NCI-H2107 treated with DMSO at 0.1 percent for 48 hours (cell line): ENCODE data around the gene TBC1D16.
A peak's percentile ranks its signal among the peaks of the same experiment; 100 is the strongest.
"Not testable (repeated sequence)": the region's sequence is repeated elsewhere in the genome, so short reads cannot be mapped to it uniquely, and the experiment has no call there.

Experiments used
- DNase-seq: peaks from one replicate; lab custom pipeline; 2025; ENCODE audit not compliant: unreplicated experiment; lab: John Stamatoyannopoulos, UW

TBC1D16 gene

DNA sequence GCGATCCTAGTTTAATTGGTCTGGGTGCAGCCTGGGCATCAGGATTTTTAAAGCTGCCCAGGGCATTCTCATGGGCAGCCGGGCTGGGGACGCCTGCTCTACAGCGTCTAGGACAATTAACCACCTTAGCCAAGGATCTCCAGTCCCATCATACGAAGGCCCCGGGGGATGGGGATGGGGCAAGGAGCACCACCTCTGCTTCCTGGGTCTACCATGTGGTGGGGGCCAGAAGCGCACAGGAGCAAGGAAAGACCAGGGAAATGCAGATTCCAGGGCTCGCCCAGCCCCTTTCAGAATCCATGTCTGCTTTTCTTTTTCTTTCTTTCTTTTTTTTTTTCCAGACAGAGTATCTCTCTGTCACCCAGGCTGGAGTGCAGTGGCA, 29.3 kb downstream of the TBC1D16 start:
- DNase-seq = no peak

DNA sequence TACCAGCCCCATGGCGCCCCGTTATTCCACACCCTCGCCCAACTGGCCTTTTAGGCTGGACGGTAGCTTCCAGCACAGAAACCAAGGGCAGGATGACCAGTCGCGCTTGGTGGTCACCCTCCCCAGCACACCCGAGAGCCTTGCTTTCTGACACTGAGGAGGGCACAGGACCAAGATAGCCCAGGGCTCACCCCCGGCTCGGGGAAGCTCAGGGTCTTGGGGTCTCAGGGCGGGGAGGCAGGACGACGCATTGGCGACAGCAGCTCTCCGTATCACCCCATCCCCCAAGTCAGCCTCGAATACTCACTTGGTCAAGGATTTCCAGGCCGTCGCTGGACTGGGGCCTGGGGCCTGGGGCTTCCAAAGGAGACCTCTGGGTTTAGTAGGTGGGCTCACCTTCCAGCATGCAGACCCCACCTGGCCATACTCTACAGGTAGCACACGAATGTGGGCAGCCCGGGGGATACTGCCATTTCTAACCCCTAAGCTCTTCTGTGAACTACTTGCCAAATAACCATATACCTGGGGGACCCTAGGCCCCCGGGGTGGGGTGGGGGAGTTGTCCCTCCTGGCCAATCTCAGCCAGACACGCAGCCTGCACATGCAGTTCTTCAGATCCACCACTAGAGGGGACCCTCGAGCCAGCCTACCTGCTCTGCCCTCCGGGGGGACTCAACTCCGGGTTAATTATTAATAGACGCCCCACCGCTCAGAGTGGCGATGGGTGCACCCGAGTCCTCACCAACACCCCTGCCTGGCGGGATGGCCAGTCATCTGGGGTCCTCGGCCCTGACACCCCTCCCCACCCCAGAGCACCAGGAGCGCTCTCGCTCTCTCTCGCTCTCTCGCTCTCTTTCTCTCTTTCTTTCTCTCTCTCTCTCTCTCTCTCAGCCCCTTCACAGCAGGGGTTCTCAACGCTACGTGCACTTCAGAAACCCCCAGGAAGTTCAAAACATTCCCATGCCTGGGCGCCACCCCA, 30.0 kb downstream of the TBC1D16 start:
- peak; percentile 37 for DNase-seq

DNA sequence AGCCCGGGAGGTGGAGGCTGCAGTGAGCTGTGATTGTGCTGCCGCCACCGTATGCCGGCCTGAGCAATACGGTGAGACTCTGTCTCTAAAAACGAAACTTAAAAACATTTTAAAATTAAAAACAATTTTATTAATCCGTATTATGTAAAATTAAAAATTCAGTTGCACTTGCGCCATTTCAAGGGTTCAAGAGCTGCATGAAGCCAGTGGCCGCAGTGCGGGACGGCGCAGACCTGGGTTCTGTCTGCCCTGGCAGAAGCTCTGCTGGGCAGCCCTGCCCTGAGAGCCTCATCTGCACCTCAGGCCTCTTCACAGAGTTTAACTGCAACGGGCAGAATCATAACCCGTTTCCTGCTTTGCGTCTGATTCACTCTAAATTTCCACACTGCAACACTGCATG, 31.7 kb downstream of the TBC1D16 start:
- no peak for DNase-seq

DNA sequence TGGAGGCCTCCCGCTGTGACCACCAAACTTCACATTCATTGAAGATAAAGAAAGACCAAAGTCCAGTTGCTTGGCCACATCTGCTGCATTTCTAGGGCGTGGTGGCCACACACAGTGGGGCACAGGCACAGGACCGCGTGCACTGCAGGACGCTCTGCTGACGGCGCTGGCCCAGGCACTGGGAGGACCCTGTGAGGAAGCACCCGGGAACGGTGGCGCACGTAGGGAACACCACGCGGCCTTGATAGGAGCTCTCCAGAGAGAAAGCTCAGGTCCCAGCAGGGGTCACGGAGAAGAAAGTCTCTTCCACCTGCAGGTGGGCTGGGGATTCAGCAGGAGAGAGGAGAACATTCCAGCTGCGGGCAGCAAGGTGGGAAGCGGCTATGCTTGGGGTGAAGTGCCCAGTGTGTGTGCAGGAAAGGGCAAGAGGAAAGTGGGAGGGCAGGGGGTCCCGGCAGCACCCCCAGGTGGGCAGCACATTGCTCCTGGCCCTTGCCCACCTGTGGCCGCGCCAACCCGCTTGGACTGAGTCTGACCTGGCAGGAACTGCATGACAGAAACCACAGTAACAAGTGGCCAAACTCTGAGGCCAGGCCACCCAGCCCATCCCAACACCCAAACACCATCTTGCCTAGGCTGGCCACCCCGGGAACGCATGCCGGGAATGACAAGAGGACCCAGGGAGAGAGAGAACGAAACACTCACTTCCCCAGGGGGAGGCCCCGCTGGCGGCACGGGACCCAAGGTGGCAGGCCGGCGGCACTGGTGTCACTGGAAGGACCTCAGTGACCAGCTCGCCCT, 32.8 kb downstream of the TBC1D16 start:
- no peak for DNase-seq

DNA sequence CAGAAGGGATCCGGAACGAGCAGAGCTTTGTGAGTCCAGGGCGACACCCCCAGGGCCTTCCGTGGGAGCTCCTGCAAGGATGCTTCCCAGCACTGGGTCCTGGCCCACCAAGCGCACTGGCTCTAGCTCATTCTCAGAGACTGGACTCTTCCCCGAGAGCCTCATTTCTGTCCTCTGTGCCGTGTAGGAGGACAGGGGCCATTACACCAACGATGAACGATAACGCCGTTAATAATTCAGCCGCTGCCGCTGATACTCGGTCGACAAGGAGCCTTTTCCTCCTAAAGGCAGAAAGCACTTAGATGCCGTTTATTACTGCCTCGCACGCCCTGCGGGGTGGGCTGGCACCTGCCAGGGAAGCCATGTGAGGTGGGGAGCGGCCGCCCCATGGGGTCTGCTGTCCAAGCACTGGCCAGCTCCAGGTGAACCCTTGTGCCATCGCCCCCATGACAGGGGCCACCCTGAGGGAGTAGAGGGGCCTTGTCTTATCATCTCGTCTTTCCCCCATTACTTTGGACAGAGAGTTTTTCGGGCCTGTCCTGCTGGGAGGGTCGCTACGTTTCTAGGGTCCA, 33.5 kb downstream of the TBC1D16 start:
- DNase-seq = no peak

DNA sequence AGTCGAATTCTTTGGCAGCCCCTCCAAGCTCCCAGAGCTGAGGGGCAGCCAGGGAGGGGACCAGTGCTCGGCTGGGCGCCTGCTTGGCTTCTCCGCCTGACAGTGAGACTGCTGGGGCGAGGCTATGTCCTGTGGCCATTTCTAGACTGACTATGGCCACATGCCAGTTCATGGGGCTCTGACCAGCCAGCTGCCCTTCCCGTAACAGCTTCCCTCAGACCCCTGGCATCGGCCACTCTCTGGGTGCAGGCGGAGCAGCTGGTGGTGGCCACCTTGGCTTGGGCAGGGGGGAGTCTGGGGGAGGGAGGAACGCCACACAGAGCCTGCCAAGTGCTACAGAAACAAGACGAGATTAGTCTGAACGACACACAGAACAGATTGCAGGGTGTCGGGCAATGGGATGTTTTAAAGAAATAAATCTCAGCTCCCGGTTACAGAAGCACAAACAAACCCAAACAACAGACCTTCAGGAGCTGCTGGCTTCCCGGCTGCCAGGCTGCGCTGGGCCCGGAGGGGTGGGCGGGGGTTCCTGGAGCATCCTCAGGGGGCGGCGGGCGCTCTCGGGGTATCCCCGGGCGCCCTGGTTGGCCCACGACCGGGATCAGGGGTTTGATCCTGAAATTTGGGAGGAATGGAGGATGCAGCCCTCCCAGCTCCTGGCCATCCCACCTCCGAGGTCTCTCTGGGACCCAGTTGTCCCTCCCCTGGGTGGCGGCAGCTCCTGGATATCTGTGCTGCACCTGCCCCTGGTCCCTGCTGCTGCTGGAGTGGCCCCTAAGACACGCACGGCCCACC, 34.5 kb downstream of the TBC1D16 start:
- DNase-seq = no peak

DNA sequence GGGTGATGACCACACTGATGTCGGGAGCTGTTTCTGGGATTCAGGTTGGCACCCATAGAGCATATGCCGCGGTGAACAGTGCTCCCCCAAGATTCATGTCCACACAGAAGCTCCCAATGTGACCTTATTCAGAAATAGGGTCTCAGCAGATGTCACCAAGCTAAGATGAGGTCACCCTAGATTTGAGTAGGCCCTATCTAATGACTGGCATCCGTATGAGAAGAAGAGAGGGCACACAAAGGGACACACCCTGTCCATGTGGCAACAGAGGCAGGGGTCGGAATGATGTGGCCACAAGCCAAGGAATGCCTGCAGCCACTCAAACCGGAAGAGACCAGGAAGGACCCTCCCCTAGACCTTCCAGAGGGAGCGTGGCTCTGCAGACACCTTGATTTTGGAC, 35.5 kb downstream of the TBC1D16 start:
- no peak for DNase-seq

DNA sequence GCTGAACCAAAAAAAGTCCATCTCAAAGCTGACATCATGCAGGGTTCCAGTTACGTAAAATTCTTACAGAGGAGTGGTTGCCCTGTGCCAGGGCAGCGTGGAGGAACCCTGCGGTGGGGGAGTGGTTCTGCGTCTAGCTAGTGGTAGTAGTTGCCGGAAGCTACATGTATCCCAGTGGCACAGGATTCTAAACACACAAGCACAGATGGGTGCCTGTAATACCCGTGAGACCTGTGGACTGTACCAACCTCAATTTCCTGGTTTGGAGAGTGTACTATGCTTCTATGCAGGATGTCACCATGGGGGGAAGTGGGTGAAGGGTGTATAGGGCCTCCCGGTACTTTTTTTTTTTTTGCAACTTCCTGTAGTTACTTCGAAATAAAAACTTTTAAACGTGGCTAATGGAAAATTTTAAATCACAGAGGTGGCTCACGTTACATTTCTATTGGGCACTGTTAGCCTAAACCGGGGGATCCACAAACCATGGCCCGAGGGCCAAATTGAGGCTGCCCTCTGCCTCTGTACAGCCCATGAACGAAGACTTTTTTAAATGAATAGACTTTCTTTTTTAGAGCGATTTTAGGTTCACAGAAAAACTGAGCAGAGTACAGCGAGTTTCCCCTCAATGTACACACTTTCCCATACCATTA, 38.5 kb downstream of the TBC1D16 start:
- DNase-seq = peak; percentile 35

DNA sequence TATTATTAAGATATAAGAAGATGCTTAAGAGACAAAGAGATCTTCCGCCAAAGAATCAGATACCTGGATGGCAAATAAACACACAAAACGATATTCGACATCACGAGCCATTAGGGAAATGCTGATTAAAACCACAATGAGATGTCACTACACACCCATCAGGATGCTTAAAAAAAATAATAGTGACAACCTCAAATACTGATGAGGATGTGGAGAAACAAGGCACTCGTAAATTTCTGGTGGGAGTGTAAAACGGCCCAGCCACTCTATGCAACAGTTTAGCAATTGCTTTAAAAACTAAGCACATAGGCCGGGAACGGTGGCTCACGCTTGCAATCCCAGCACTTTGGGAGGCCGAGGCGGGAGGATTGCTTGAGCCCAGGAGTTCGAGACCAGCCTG, 39.4 kb downstream of the TBC1D16 start:
- DNase-seq = no peak

DNA sequence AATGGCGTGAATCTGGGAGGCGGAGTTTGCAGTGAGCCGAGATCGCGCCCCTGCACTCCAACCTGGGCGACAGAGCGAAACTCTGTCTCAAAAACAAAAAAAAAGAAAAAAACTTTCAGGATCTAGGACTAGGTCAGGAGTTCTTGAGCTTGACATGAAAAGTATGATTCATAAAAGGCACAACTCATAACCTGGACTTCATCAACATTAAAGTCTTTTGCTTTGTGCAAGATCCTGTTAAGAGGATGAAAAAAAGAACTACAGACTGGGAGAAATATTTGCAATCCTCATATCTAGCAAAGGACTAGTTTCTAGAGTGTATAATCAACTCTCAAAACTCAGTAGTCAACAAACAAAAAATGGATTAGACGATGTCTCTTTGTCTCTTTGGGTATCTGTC, 40.0 kb downstream of the TBC1D16 start:
- DNase-seq = no peak

DNA sequence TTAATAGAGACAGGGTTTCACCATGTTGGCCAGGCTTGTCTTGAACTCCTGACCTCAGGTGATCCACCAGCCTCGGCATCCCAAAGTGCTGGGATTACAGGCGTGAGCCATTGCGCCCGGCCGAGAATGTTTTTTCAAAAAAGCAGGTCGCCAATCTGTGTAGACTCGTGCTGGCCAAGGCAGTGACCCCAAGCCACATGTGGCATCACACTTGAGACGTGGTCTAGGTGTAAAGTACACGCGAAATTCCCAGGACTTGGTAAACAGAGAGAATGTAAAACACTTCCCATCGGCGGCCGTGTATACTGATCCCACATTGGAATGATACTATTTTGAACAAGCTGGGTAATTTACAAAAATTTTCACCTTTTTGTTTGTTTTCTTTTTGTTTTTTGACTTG, 41.1 kb downstream of the TBC1D16 start:
- no peak for DNase-seq

DNA sequence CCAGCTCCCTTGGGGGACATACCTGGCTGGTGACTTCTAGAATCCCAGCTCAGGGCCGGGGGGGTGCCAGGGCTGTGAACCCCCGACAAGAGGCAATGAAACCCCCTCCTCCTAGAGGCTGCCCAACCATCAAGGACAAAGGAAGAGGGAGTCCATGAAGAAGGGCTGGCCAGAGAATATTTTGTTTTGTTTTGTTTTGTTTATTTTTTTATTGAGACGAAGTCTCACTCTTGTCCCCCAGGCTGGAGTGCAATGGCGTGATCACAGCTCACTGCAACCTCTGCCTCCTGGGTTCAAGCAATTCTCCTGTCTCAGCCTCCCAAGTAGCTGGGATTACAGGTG, 41.5 kb downstream of the TBC1D16 start:
- not testable (repeated sequence) for DNase-seq

DNA sequence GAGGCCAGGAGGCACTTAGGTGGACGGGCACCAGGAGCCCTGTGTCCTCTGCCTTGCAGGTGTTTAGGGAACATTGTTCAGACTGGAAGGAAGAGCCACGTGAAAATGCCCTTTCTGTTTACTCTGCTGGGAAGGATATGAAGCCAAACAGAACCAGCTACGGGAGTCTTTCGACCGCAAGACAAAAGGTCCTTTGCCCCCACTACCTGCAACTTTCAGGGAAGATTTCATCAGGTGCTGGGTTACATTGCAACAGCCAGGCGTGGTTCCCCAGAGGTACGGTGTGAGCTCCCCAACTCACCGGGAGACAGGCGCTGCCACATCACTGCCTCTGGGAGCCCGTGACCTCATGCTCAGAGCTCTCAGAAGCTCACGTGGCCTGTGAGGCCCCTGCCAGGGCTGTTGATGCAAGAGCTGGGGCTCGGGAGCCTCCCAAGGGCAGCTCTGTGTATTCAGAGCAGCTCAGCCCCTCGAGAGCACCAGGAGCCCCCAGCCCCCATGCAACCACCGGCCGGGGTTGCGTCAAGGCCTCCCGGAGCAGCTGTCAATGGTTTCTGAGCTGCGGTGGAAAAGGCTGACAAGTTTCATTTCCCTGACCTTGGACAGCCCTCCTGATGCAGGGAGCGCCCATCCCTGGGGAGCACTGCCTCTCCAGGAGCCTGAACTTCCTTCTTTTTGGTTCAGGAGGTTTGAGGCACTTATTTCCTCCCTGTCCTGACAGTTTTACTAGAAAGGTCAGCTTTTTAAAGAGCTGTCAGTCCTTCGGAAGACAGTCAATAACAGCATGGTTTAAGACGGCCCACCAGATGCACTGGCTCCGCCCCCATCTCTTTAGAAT, 42.1 kb downstream of the TBC1D16 start:
- peak; percentile 87 for DNase-seq

DNA sequence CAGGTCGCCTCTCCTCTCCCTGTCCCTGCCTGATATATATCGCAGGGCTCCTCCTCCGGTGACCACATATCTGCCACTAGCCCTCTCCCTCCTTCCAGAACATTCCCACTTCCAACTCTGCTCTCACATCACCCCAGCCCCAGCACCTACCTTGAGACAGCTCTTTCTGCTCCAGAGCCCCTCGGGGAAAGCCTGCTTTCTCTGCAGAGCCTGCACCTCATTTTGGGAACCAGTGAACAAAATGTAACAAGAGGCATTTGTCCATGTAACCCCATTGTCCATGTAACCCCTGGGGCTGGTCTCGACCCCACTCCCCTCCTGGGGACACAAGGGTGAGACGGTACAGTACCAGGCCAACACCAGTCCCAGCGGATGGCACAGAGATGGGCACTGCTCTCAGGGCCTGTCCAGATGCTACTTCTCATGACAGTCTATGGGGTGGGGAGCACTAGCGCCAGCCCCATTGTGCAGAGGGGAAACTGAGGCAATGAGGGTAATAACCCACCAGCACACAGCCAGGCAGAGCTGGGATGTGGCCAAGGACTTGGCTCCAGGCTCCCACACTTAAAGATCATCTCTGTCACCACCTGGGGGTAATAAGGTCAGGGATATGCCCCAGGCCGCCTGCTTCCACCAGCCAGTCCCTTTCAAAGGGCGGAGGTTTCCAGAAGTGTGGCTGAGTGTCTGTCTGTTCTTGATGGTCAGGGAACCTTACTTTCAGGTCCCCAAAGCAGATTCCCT, 42.9 kb downstream of the TBC1D16 start:
- peak; percentile 31 for DNase-seq

DNA sequence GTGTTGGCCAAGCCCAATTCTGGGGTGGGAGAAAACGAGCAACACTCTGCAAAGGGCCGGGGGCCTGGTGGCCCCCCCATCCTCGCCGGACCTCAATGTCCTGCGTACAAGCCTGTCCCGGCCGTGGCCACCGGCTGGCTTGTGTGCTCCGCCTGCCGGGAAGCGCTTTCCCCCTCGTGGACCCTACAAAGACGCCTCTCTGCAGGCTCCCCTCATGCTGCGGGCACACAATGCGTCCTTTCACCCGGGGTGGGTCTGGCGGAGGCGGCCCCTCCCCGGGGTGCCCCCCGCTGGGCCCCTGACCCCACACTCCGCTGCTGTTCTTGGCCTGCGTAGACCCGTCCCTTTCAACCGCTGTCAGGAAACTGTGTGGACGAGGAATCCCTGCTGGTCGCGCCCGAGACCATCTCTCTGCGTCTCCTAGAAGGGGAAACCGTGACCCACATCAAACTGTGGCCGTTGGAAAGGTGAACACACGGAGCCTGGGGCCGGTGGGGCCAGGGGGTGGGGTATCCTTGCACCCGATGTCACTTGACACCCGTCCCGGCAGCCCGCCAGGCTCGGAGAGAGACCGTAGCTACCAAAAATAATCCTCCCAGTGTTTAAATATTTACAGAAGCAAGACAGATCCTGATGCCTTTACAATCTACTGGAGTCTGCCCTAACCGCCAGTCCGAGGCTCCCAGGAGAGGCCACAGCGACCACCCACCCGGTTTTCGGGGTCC, 43.6 kb downstream of the TBC1D16 start:
- peak; percentile 55 for DNase-seq

DNA sequence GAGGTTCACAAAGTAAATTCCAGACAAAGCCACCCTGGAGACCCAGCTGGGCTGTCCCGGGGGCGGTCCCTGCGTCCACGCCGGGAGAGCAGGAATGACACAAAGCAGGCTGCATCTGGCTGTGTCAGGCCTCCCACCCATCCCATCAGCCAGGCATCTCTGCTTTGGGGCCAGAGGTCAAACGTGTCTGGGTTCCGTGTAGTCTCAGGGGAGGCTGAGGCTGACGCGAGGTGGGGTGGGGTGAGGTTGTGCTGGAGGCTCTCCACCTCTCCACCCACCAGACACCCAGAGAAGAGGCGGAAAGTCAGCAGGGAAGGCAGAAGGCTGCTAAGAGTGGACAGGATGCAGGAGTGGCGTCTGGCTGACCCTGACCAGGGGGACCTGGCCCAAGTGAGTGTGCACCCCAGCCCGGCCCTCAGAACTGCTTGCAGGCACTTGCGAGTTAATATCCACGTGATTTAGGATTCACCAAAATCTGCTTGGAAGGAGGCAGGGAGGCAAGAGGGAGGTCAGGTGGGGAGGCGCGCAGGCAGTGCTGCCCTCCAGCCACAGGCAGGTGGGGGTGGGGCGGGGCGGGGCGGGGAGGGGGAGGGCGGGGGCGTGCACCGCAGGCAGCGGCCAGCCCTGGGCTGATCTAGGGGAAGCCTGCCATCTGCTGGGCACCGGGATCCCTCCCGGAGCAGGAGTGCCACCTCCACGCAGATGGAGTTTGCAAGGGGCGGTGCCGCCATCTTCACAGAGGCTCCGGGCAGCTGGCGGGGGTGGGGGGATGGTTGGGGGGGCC, 44.3 kb downstream of the TBC1D16 start:
- DNase-seq = peak; percentile 57

DNA sequence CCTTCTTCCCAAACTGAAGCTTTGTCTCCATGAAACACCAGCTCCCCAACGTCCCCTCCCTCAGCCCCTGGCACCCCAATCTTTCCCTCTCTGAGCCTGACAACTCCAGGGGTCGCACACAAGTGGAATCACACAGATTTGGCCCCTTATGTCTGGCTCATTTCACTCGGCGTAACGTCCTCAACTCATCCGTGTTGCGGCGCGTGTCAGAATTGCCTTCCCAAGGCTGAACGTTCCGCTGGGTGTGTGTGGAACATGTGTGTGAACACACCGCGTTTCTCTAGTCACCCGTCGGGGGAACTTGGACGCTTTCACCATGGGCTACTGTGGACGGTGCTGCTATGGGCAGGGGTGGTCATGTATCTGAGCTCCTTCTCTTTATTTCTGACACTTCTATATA, 45.0 kb downstream of the TBC1D16 start:
- DNase-seq = no peak
